ENCODE measurements around the gene CELF2. TPM values are rescaled to one million over a fixed set of nuclear protein-coding genes. Genes with fewer than 3 reads are reported as not detected.

The CELF2 gene
- total RNA-seq, 1 donor from 2014 or later, result 110 TPM

- peak overlapping the region; percentile 53 for H3K4me3 Mint-ChIP-seq
- no peak for DNase-seq (ENCODE audit: low spot score)
- intact Hi-C loops (cut with micrococcal nuclease), result loop anchor here (1.0 to 10.0 kb wide), 6 partner anchors 18 to 877 kb away; no protein-coding TSS in a partner anchor
- H3K9me3 Mint-ChIP-seq, result no peaks in the 10 kb centered on the region
- H3K4me1 Mint-ChIP-seq (ENCODE audit: low read depth), result peaks cover 81% of the 10 kb centered on the region
- no peaks in the 10 kb centered on the region for H3K27me3 Mint-ChIP-seq (ENCODE audit: insufficient read depth)
- H3K27ac Mint-ChIP-seq, result peak overlapping the region; percentile 96
- H3K36me3 Mint-ChIP-seq (ENCODE audit: low read depth), result peaks cover 44% of the 10 kb centered on the region
Measured at GRCh38 chr10:11236234-11236633, 218.6 kb downstream of the CELF2 start.

DNA sequence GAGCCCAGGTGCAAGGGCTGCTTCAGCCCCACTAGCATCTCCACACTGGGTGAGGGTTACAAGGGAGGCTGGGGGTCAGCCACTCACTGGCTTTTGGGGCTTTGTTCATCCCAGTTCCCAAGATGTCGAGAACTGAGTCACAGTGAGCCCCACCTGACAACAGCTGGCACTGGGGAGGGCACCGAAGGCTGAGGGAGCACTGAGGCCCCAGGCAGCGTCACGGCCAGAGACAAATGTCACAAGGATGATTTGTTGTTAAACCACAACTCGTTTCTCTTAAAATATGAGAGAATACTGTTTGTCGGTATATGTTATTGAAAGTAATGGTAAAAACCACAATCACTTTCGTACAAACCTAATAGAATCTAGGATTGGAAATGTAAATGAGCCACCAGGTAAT, 219.9 kb downstream of the CELF2 start:
- Mint-ChIP-seq H3K4me1 (ENCODE audit: low read depth) (peaks cover 83% of the 10 kb centered on the region), H3K4me3 (peak overlapping the region; percentile 27), H3K36me3 (ENCODE audit: low read depth) (peaks cover 41% of the 10 kb centered on the region), H3K27me3 (ENCODE audit: insufficient read depth) (no peaks in the 10 kb centered on the region), H3K27ac (peak overlapping the region; percentile 96), H3K9me3 (no peaks in the 10 kb centered on the region)
- DNase-seq (ENCODE audit: low spot score), result no peak
- intact Hi-C loops (cut with micrococcal nuclease), result loop anchor here (2.0 to 10.0 kb wide), 3 partner anchors 25 to 875 kb away; no protein-coding TSS in a partner anchor

GRCh38 chr10:11238893-11239292, 221.2 kb downstream of the CELF2 start:
- intact Hi-C loops (cut with micrococcal nuclease), result loop anchor here (10.0 kb wide), 1 partner anchor 476 kb away; no protein-coding TSS in a partner anchor

DNA sequence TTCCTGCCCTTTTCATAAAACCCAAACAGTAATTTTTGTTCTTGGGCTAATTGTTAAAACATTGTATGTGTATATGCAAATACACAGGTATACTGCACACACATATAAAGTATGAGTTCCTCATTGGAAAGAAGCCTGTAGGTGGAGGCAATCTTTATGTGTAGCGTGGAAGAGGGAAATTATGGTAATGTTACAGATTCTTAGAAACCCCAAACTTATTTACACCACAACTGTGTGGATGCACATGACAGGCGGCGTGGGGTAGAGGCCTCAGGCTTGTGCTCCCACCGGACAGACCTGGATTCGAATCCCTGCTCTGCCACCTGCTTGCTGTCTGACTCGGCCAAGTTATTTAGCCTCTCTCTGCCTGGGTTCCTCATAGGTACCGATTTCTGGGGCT, 223.0 kb downstream of the CELF2 start:
- Mint-ChIP-seq H3K27ac (no peak overlapping the region), H3K4me1 (ENCODE audit: low read depth) (peaks cover 70% of the 10 kb centered on the region)

More at GRCh38 chr10:11238893-11239292, 221.2 kb downstream of the CELF2 start:
- H3K4me1 Mint-ChIP-seq (ENCODE audit: low read depth), result peaks cover 83% of the 10 kb centered on the region
- no peaks in the 10 kb centered on the region for H3K27me3 Mint-ChIP-seq (ENCODE audit: insufficient read depth)
- H3K9me3 Mint-ChIP-seq, result no peaks in the 10 kb centered on the region
- no peak for DNase-seq (ENCODE audit: low spot score)
- no peak overlapping the region for H3K4me3 Mint-ChIP-seq
- H3K36me3 Mint-ChIP-seq (ENCODE audit: low read depth), result peaks cover 36% of the 10 kb centered on the region
- peak overlapping the region; percentile 24 for H3K27ac Mint-ChIP-seq

DNA sequence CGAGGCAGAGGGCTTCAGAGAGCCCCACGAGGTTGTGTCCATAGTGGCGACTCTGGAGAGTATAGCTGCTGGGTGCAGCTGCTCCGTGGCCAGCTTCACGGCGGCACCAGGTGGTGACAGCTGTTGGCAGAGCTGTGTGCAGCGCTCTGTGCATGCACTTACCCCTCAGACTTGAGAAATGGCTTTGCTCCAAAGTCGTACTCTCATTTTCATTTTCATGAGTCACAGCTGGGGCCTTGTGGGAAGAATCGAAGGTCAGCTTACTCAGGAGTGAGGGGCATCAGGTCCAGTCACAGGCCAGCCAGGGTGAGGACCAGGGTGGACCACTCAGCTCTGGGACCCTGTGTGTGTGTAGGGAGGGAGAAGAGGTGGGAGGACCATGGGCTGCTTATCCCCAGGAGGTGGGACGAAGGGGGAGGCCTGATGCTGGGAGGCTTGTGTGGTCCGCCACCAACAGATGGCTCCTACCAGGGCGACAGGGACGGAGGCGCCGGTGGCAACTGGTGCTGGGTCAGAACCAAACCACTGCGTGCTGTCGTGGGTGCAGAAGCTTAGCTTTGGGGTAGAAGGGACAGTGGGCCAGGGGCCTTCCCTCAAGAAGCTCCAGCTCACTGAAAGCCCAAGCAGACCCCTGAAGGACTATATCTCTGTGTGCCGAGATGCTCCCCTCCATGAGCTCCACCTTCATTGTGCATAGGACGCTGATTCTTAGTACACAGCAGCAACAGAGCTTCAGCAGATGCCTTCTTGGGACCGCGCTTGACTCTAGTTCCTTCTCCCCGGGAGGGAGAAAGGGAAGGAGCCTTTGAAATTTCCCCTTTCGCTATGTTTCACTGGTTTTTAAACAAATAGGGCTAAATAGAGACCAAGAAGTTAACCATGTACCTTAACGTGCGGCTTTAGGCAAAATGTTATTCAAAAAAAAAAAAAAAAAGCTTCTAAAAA, 225.0 kb downstream of the CELF2 start:
- Mint-ChIP-seq H3K27ac (peak overlapping the region; percentile 38), H3K36me3 (ENCODE audit: low read depth) (peaks cover 22% of the 10 kb centered on the region), H3K4me1 (ENCODE audit: low read depth) (peaks cover 49% of the 10 kb centered on the region), H3K4me3 (peak overlapping the region; percentile 19), H3K9me3 (no peaks in the 10 kb centered on the region), H3K27me3 (ENCODE audit: insufficient read depth) (no peaks in the 10 kb centered on the region)
- DNase-seq (ENCODE audit: low spot score), result no peak
- intact Hi-C loops (cut with micrococcal nuclease), result no loop called here

More for the DNA sequence above, 223.0 kb downstream of the CELF2 start:
- no peak for DNase-seq (ENCODE audit: low spot score)
- Mint-ChIP-seq H3K4me3 (no peak overlapping the region), H3K36me3 (ENCODE audit: low read depth) (peaks cover 33% of the 10 kb centered on the region), H3K9me3 (no peaks in the 10 kb centered on the region), H3K27me3 (ENCODE audit: insufficient read depth) (no peaks in the 10 kb centered on the region)
- intact Hi-C loops (cut with micrococcal nuclease), result no loop called here

- H3K27ac Mint-ChIP-seq, result peak overlapping the region; percentile 79
- peaks cover 20% of the 10 kb centered on the region for H3K36me3 Mint-ChIP-seq (ENCODE audit: low read depth)
- H3K4me1 Mint-ChIP-seq (ENCODE audit: low read depth), result peaks cover 42% of the 10 kb centered on the region
- peak overlapping the region; percentile 16 for H3K4me3 Mint-ChIP-seq
- H3K27me3 Mint-ChIP-seq (ENCODE audit: insufficient read depth), result no peaks in the 10 kb centered on the region
- no peaks in the 10 kb centered on the region for H3K9me3 Mint-ChIP-seq
- DNase-seq (ENCODE audit: low spot score), result no peak
- intact Hi-C loops (cut with micrococcal nuclease), result no loop called here
Measured at GRCh38 chr10:11243425-11244222, 226.0 kb downstream of the CELF2 start.

GRCh38 chr10:11245095-11245479, 227.4 kb downstream of the CELF2 start:
- Mint-ChIP-seq H3K9me3 (no peaks in the 10 kb centered on the region), H3K36me3 (ENCODE audit: low read depth) (peaks cover 28% of the 10 kb centered on the region), H3K4me3 (no peak overlapping the region), H3K4me1 (ENCODE audit: low read depth) (peaks cover 42% of the 10 kb centered on the region), H3K27ac (no peak overlapping the region), H3K27me3 (ENCODE audit: insufficient read depth) (no peaks in the 10 kb centered on the region)
- DNase-seq (ENCODE audit: low spot score), result no peak
- intact Hi-C loops (cut with micrococcal nuclease), result no loop called here

- H3K27me3 Mint-ChIP-seq (ENCODE audit: insufficient read depth), result no peaks in the 10 kb centered on the region
- peaks cover 30% of the 10 kb centered on the region for H3K36me3 Mint-ChIP-seq (ENCODE audit: low read depth)
- no peak overlapping the region for H3K27ac Mint-ChIP-seq
- H3K4me1 Mint-ChIP-seq (ENCODE audit: low read depth), result peaks cover 37% of the 10 kb centered on the region
- DNase-seq (ENCODE audit: low spot score), result no peak
- intact Hi-C loops (cut with micrococcal nuclease), result no loop called here
- no peak overlapping the region for H3K4me3 Mint-ChIP-seq
- H3K9me3 Mint-ChIP-seq, result no peaks in the 10 kb centered on the region
Measured at GRCh38 chr10:11245510-11245909, 227.8 kb downstream of the CELF2 start.

- no peak overlapping the region for H3K4me3 Mint-ChIP-seq
- H3K27me3 Mint-ChIP-seq (ENCODE audit: insufficient read depth), result no peaks in the 10 kb centered on the region
- no peak overlapping the region for H3K27ac Mint-ChIP-seq
- H3K36me3 Mint-ChIP-seq (ENCODE audit: low read depth), result peaks cover 30% of the 10 kb centered on the region
- H3K9me3 Mint-ChIP-seq, result no peaks in the 10 kb centered on the region
- peaks cover 35% of the 10 kb centered on the region for H3K4me1 Mint-ChIP-seq (ENCODE audit: low read depth)
- intact Hi-C loops (cut with micrococcal nuclease), result no loop called here
- DNase-seq (ENCODE audit: low spot score), result no peak
Measured at GRCh38 chr10:11245981-11246590, 228.4 kb downstream of the CELF2 start.

DNA sequence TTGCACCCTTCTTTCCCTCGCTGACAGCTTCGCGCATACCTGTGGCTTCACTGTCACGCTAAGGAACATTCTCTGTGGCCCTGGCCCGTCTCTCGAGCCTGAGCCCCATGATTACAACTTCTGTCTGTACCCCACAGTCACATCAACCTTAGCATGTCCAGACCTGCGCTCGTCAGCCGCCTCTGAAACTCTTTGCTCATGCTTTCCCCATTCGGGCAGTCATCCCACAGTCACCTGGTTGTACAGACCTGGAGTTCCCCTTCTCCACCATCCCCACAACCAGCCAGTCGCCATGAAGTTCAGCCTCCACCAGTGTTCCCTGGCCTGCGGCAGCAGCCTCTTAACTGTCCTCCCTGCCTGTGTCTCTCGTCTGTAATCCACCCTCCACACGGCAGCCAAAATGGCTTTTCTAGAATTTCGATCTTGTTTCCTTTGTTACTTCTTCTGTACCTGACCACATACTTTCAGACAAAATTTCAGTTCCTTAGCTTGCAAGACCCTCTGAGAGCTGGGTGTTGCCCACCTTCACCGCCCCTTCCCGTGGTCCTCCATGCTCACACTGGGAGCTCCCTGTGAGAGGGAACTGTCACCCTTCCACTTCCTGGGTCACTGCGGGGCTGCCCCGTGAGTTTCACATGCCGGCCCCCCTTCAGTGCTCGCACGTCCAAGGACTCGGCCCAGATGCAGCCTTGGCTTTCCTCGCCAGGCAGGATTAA, 229.2 kb downstream of the CELF2 start:
- no peak overlapping the region for H3K4me3 Mint-ChIP-seq
- intact Hi-C loops (cut with micrococcal nuclease), result no loop called here

GRCh38 chr10:11249152-11249807, 231.6 kb downstream of the CELF2 start:
- no peak for DNase-seq (ENCODE audit: low spot score)
- H3K4me3 Mint-ChIP-seq, result no peak overlapping the region
- H3K27ac Mint-ChIP-seq, result peak overlapping the region; percentile 37

More for the DNA sequence above, 229.2 kb downstream of the CELF2 start:
- no peak overlapping the region for H3K27ac Mint-ChIP-seq
- no peaks in the 10 kb centered on the region for H3K9me3 Mint-ChIP-seq
- H3K36me3 Mint-ChIP-seq (ENCODE audit: low read depth), result peaks cover 30% of the 10 kb centered on the region
- peaks cover 29% of the 10 kb centered on the region for H3K4me1 Mint-ChIP-seq (ENCODE audit: low read depth)
- no peak for DNase-seq (ENCODE audit: low spot score)
- H3K27me3 Mint-ChIP-seq (ENCODE audit: insufficient read depth), result no peaks in the 10 kb centered on the region

GRCh38 chr10:11249808-11250195, 232.1 kb downstream of the CELF2 start:
- no peaks in the 10 kb centered on the region for H3K27me3 Mint-ChIP-seq (ENCODE audit: insufficient read depth)
- H3K4me3 Mint-ChIP-seq, result no peak overlapping the region
- peaks cover 32% of the 10 kb centered on the region for H3K36me3 Mint-ChIP-seq (ENCODE audit: low read depth)
- intact Hi-C loops (cut with micrococcal nuclease), result no loop called here
- no peaks in the 10 kb centered on the region for H3K9me3 Mint-ChIP-seq
- no peak for DNase-seq (ENCODE audit: low spot score)
- peaks cover 15% of the 10 kb centered on the region for H3K4me1 Mint-ChIP-seq (ENCODE audit: low read depth)
- peak overlapping the region; percentile 37 for H3K27ac Mint-ChIP-seq

More at GRCh38 chr10:11249152-11249807, 231.6 kb downstream of the CELF2 start:
- intact Hi-C loops (cut with micrococcal nuclease), result no loop called here
- Mint-ChIP-seq H3K36me3 (ENCODE audit: low read depth) (peaks cover 30% of the 10 kb centered on the region), H3K4me1 (ENCODE audit: low read depth) (peaks cover 15% of the 10 kb centered on the region), H3K27me3 (ENCODE audit: insufficient read depth) (no peaks in the 10 kb centered on the region), H3K9me3 (no peaks in the 10 kb centered on the region)

Data from activated T-helper 1 cell treated with anti-CD3 and anti-CD28 coated beads, Interleukin-12 subunit alpha, Interleukin-12 subunit beta, Interleukin-2, Interleukin-4 antibody, amounts not matched to agents 30 ng/mL and 10 ng/mL and 1 ng/mL, durations not matched to agents 14 hours and 24 hours and 36 hours (primary cell).